Activated T-cell treated with anti-CD3 and anti-CD28 coated beads, Interleukin-2, amount 50 U/mL, for 48 hours (primary cell): Measurements from ENCODE around the gene CEACAM5.
"Not testable (repeated sequence)": the region's sequence is repeated elsewhere in the genome, so short reads cannot be mapped to it uniquely, and the experiment has no call there.

Experiments used
- DNase-seq, 2 experiments: peaks; one replicate each; pipeline ENCODE4 v3.0.0-alpha.2; 2020

Gene CEACAM5

GRCh38 chr19:41700381-41701195 is 7.8 kb upstream of the CEACAM5 start:
- no peak for DNase-seq

GRCh38 chr19:41701401-41702075 is 6.9 kb upstream of the CEACAM5 start:
- peak in 1 of 2 experiments; percentile 24 for DNase-seq

GRCh38 chr19:41702171-41702651 is 6.2 kb upstream of the CEACAM5 start:
- no peak for DNase-seq

GRCh38 chr19:41703602-41704293 is 4.7 kb upstream of the CEACAM5 start:
- no peak for DNase-seq

- peak; percentile 49 to 54 for DNase-seq
These were observed 2.8 kb upstream of the CEACAM5 start for GRCh38 chr19:41705393-41706174.

- DNase-seq = peak; percentile 81 to 87
These were observed 1.5 kb upstream of the CEACAM5 start for GRCh38 chr19:41706741-41707501.

GRCh38 chr19:41707502-41707812 is 969 bp upstream of the CEACAM5 start:
- no peak for DNase-seq

- DNase-seq = no peak
These were observed 505 bp upstream of the CEACAM5 start for GRCh38 chr19:41707871-41708371.

- DNase-seq = not testable (repeated sequence)
These were observed 1.1 kb downstream of the CEACAM5 start for GRCh38 chr19:41709516-41709915.

- DNase-seq = no peak
These were observed 1.7 kb downstream of the CEACAM5 start for GRCh38 chr19:41709951-41710645.

- no peak for DNase-seq
These were observed 3.2 kb downstream of the CEACAM5 start for GRCh38 chr19:41711376-41712261.

- no peak for DNase-seq
These were observed 6.2 kb downstream of the CEACAM5 start for GRCh38 chr19:41714598-41714997.

- no peak for DNase-seq
These were observed 10.3 kb downstream of the CEACAM5 start for GRCh38 chr19:41718761-41719160.

- DNase-seq = no peak
These were observed 11.7 kb downstream of the CEACAM5 start for GRCh38 chr19:41720103-41720502.

- DNase-seq = no peak
These were observed 18.1 kb downstream of the CEACAM5 start for GRCh38 chr19:41726493-41726892.

- no peak for DNase-seq
These were observed 25.7 kb downstream of the CEACAM5 start for GRCh38 chr19:41734156-41734555.

GRCh38 chr19:41734585-41734984 is 26.2 kb downstream of the CEACAM5 start:
- no peak for DNase-seq

GRCh38 chr19:41735071-41735600 is 26.7 kb downstream of the CEACAM5 start:
- DNase-seq = no peak

- DNase-seq = no peak
These were observed 30.9 kb downstream of the CEACAM5 start for GRCh38 chr19:41739361-41739760.
